ENCODE measurements around the gene TES. TPM values are rescaled to one million over a fixed set of nuclear protein-coding genes. Genes with fewer than 3 reads are reported as not detected.

Gene TES
- total RNA-seq, 1 experiment from 2014 or later = 120 TPM

DNA sequence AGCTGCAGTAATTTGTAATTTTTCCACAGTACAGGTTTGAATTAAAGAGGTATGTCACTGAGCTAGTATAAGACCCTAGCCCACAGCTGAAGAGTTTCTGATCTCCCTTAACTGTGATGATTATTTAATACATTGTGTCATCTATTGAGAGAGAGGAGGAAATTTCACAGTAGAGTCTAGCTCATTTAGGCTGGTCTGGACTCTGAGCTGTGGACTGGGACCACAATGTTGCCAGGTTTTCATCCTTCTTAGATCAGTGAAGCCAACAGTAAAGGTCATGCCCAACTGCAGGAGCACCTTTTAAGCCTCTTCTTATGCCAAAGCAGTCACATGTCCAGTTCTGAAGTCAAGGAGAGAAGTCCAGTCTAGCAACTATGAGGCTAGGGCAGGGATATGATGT is 8.9 kb downstream of the TES start:
- Histone ChIP-seq H3F3A (ENCODE audit: low read length, unreplicated experiment) (peaks cover 12% of the 10 kb centered on the region), H3K79me2 (ENCODE audit: low read length) (peaks cover 96% of the 10 kb centered on the region), H3K9ac (ENCODE audit: low read length) (no peak overlapping the region), H3K27ac (ENCODE audit: low read length) (peak overlapping the region; percentile 97), H4K20me1 (ENCODE audit: low read length) (peaks cover 82% of the 10 kb centered on the region), H3K36me3 (ENCODE audit: low read depth, low read length) (no peaks in the 10 kb centered on the region; the same call in 1 of the 2 replicates), H3K4me2 (ENCODE audit: low read length) (peak overlapping the region; percentile 82), H3K9me3 (ENCODE audit: low read length) (no peaks in the 10 kb centered on the region), H3K9me2 (replicated peaks; ENCODE audit: low read length) (no peaks in the 10 kb centered on the region), H3K4me1 (ENCODE audit: insufficient read depth, low read length) (peaks cover 54% of the 10 kb centered on the region), H3K4me3 (ENCODE audit: low read length) (peak overlapping the region; percentile 46; the same call in 1 of the 2 replicates), H3K27me3 (ENCODE audit: low read length) (no peaks in the 10 kb centered on the region), H2AFZ (ENCODE audit: low read length) (no peak overlapping the region)
- ATAC-seq (no peak), DNase-seq (no peak)
- intact Hi-C loops (cut with micrococcal nuclease) = no loop called here
- TF ChIP-seq, protein P1, sequence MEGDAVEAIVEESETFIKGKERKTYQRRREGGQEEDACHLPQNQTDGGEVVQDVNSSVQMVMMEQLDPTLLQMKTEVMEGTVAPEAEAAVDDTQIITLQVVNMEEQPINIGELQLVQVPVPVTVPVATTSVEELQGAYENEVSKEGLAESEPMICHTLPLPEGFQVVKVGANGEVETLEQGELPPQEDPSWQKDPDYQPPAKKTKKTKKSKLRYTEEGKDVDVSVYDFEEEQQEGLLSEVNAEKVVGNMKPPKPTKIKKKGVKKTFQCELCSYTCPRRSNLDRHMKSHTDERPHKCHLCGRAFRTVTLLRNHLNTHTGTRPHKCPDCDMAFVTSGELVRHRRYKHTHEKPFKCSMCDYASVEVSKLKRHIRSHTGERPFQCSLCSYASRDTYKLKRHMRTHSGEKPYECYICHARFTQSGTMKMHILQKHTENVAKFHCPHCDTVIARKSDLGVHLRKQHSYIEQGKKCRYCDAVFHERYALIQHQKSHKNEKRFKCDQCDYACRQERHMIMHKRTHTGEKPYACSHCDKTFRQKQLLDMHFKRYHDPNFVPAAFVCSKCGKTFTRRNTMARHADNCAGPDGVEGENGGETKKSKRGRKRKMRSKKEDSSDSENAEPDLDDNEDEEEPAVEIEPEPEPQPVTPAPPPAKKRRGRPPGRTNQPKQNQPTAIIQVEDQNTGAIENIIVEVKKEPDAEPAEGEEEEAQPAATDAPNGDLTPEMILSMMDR (conservative IDR thresholded peaks at IDR 0.05; ENCODE audit: low read depth, low read length) = no peak
- TF ChIP-seq EZH2 (IDR thresholded peaks at IDR 0.05; ENCODE audit: low read length, unreplicated experiment) = no peak
- no peak for TF ChIP-seq EZH2phosphoT487 (IDR thresholded peaks at IDR 0.05; ENCODE audit: borderline replicate concordance, low read length)
- POLR2A ChIA-PET (ENCODE audit: unreplicated experiment) = no interaction called here
- CTCF ChIA-PET = no interaction called here
- no TSS peak for BruUV-seq (replicated peaks)

DNA sequence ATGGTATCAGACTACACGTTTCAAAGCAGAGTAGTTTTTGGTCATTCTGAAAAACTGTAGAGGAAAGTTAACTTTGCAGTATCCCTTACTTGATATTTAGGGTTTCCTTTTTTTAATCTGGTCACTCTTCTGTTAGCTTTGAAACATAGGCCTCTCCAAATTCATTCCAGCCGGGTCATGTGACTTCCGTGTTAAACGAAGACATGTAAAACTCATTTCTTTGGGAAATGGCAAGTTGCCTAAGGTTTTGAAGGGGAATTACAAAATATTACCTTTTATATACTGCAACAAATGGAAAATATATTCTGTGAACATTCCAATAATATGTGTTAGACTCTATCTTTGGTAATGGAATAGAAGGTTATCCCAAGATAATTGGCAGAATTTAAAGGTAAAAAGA is 9.5 kb downstream of the TES start:
- peaks cover 12% of the 10 kb centered on the region for H3F3A ChIP-seq (ENCODE audit: low read length, unreplicated experiment)
- ChIA-PET CTCF (no interaction called here), POLR2A (ENCODE audit: unreplicated experiment) (no interaction called here)
- no peaks in the 10 kb centered on the region for H3K36me3 ChIP-seq (ENCODE audit: low read depth, low read length)
- H3K27me3 ChIP-seq (ENCODE audit: low read length) = no peaks in the 10 kb centered on the region
- H3K4me1 ChIP-seq (ENCODE audit: insufficient read depth, low read length) = peaks cover 54% of the 10 kb centered on the region
- intact Hi-C loops (cut with micrococcal nuclease) = no loop called here
- peaks cover 76% of the 10 kb centered on the region for H4K20me1 ChIP-seq (ENCODE audit: low read length)
- TF ChIP-seq EZH2phosphoT487 (IDR thresholded peaks at IDR 0.05; ENCODE audit: borderline replicate concordance, low read length) (no peak), EZH2 (IDR thresholded peaks at IDR 0.05; ENCODE audit: low read length, unreplicated experiment) (no peak)
- TF ChIP-seq, protein P1 (conservative IDR thresholded peaks at IDR 0.05; ENCODE audit: low read depth, low read length) = no peak
- DNase-seq (no peak), ATAC-seq (no peak)
- 0 out of 2 replicates have a peak overlapping the region, but pooled peaks have one; percentile 82 for H3K4me2 ChIP-seq (ENCODE audit: low read length)
- H3K79me2 ChIP-seq (ENCODE audit: low read length) = peaks cover 96% of the 10 kb centered on the region
- no peak overlapping the region for H2AFZ ChIP-seq (ENCODE audit: low read length)
- no peak overlapping the region for H3K4me3 ChIP-seq (ENCODE audit: low read length)
- H3K27ac ChIP-seq (ENCODE audit: low read length) = no peak overlapping the region
- no peaks in the 10 kb centered on the region for H3K9me2 ChIP-seq (replicated peaks; ENCODE audit: low read length)
- no TSS peak for BruUV-seq (replicated peaks)
- H3K9ac ChIP-seq (ENCODE audit: low read length) = no peak overlapping the region
- no peaks in the 10 kb centered on the region for H3K9me3 ChIP-seq (ENCODE audit: low read length)

DNA sequence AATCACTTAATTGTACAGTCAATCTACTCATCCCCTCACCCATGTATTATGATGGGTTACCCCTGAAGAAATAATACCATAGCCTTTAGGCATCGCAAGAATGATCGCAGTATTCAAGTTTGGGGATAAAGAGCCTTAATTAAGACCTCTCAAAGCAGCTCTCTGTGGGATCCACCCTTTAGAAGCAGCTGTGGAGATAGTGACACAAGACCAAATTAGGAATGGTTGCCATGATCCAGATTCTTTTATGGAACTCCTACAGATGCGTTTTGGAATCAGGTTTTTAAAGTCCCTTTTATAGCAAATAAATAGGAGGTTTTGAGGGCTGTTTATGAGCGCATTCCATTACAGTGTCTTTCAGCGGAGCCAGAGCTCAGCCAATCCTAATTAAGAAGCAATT is 12.2 kb downstream of the TES start:
- Histone ChIP-seq H3K9ac (ENCODE audit: low read length) (no peak overlapping the region), H3K27me3 (ENCODE audit: low read length) (no peaks in the 10 kb centered on the region), H4K20me1 (ENCODE audit: low read length) (peaks cover 68% of the 10 kb centered on the region), H3F3A (ENCODE audit: low read length, unreplicated experiment) (peaks cover 19% of the 10 kb centered on the region), H3K4me1 (ENCODE audit: insufficient read depth, low read length) (peaks cover 49% of the 10 kb centered on the region), H3K27ac (ENCODE audit: low read length) (no peak overlapping the region), H3K9me2 (replicated peaks; ENCODE audit: low read length) (no peaks in the 10 kb centered on the region), H2AFZ (ENCODE audit: low read length) (no peak overlapping the region), H3K4me2 (ENCODE audit: low read length) (no peak overlapping the region), H3K9me3 (ENCODE audit: low read length) (no peaks in the 10 kb centered on the region), H3K79me2 (ENCODE audit: low read length) (peaks cover 94% of the 10 kb centered on the region), H3K36me3 (ENCODE audit: low read depth, low read length) (no peaks in the 10 kb centered on the region), H3K4me3 (ENCODE audit: low read length) (no peak overlapping the region)
- DNase-seq (no peak), ATAC-seq (no peak)
- TF ChIP-seq EZH2 (IDR thresholded peaks at IDR 0.05; ENCODE audit: low read length, unreplicated experiment) (no peak), EZH2phosphoT487 (IDR thresholded peaks at IDR 0.05; ENCODE audit: borderline replicate concordance, low read length) (no peak)
- TF ChIP-seq, protein P1 (conservative IDR thresholded peaks at IDR 0.05; ENCODE audit: low read depth, low read length) = no peak
- POLR2A ChIA-PET (ENCODE audit: unreplicated experiment) = no interaction called here
- intact Hi-C loops (cut with micrococcal nuclease) = no loop called here
- CTCF ChIA-PET = no interaction called here
- BruUV-seq (replicated peaks) = no TSS peak
